Measurements from ENCODE around the gene DCXR. TPM values are rescaled to one million over a fixed set of nuclear protein-coding genes. Genes with fewer than 3 reads are reported as not detected.
A peak's percentile ranks its signal among the peaks of the same experiment; 100 is the strongest.

The DCXR gene
- total and polyA plus RNA-seq, 2 experiments from 2014 or later = 86.9 to 137 TPM

DNA sequence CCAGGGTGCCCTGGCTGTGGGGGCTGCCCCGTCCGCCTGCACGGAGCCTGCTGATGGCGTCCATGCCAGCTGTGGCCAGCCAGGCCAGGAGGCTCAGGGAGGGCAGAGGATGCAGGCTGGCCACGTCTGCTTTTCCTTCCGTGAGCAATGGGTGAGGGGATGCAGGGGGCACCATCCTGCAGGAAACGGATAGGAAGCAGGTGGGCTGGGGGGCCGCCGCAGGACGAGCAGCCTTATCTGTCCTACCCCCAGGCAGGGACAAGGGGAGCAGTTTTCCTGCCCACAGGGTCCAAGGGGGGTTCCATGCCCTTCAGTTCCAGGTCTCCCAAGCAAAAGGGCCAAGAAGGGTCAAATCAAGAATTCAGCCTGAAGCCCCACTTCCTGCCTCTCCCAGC, 21.4 kb upstream of the DCXR start:
- no peaks in the 10 kb centered on the region for H4K20me1 ChIP-seq (replicated peaks; ENCODE audit: insufficient read depth)
- TF ChIP-seq STAT1 (IDR thresholded peaks at IDR 0.05; ENCODE audit: unreplicated experiment) = no peak
- TF ChIP-seq POLR2AphosphoS5 (IDR thresholded peaks at IDR 0.05; ENCODE audit: low read depth) = no peak
- no peak for TF ChIP-seq JUNB (IDR thresholded peaks at IDR 0.05; ENCODE audit: unreplicated experiment)
- no peak overlapping the region for H3K4me2 ChIP-seq
- no peak overlapping the region for H3K4me3 ChIP-seq
- ATAC-seq = no peak
- H3K4me3 Mint-ChIP-seq = no peak overlapping the region
- no peaks in the 10 kb centered on the region for H3K27me3 ChIP-seq (ENCODE audit: insufficient read depth)
- H3K9me3 Mint-ChIP-seq = no peaks in the 10 kb centered on the region
- no peaks in the 10 kb centered on the region for H3K79me2 ChIP-seq (replicated peaks; ENCODE audit: insufficient read depth)
- peaks cover 3% of the 10 kb centered on the region; the same call in 1 of the 2 replicates for H3F3A ChIP-seq (replicated peaks; ENCODE audit: low read depth)
- no peaks in the 10 kb centered on the region for H3K9me2 ChIP-seq (ENCODE audit: insufficient read depth)
- H2AFZ ChIP-seq = no peak overlapping the region
- peaks cover 10% of the 10 kb centered on the region for H3K27me3 Mint-ChIP-seq (ENCODE audit: insufficient read depth, low read depth, poor library complexity)
- H3K4me1 Mint-ChIP-seq = no peaks in the 10 kb centered on the region
- no peak overlapping the region for H3K27ac Mint-ChIP-seq
- H3K4me1 ChIP-seq (ENCODE audit: insufficient read depth) = no peaks in the 10 kb centered on the region
- no peak for DNase-seq (ENCODE audit: low spot score)
- H3K36me3 Mint-ChIP-seq (ENCODE audit: low read depth) = peaks cover 22% of the 10 kb centered on the region
- no peak overlapping the region; the same call in 1 of the 2 replicates for H3K27ac ChIP-seq (ENCODE audit: low read depth)
- H3K36me3 ChIP-seq (ENCODE audit: insufficient read depth) = peaks cover 4% of the 10 kb centered on the region; the same call in 1 of the 2 replicates

DNA sequence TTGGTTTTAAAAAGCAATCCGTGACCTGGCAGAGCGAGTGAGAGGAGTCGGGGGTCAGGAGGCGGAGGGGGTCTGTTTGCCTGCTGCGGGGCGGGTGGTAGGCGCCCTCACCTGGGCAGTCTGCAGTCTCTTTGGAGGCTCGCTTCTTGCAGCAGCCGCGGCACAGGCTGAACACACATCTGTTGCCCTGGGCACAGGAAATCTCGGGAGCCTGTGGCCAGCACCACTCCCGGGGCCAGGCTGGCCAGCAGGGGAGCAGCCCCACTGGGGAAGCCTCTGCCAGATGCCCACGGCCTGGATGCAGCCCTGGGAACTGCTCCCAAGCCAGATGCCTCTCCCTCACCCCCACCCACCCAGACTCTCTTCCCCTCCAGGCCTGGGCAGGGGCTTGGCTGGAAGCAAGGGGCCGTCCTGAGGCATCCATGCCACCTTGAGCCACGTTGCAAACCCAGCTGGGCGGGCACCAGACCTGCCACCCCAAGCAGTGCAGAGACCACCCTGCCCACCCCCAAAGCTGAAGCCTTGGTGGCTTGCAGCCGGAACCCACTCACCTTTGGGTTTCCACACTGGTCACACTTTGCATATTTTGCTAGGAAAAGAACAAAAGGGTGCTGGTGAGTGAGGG, 20.8 kb upstream of the DCXR start:
- Histone ChIP-seq H3K36me3 (ENCODE audit: insufficient read depth) (peaks cover 4% of the 10 kb centered on the region; the same call in 1 of the 2 replicates), H3F3A (replicated peaks; ENCODE audit: low read depth) (peaks cover 6% of the 10 kb centered on the region; the same call in 1 of the 2 replicates), H3K27ac (ENCODE audit: low read depth) (no peak overlapping the region; the same call in 1 of the 2 replicates), H3K9me2 (ENCODE audit: insufficient read depth) (no peaks in the 10 kb centered on the region), H3K27me3 (ENCODE audit: insufficient read depth) (no peaks in the 10 kb centered on the region), H3K4me1 (ENCODE audit: insufficient read depth) (no peaks in the 10 kb centered on the region), H4K20me1 (replicated peaks; ENCODE audit: insufficient read depth) (no peaks in the 10 kb centered on the region), H3K4me2 (no peak overlapping the region), H2AFZ (no peak overlapping the region), H3K4me3 (no peak overlapping the region), H3K79me2 (replicated peaks; ENCODE audit: insufficient read depth) (no peaks in the 10 kb centered on the region)
- DNase-seq (ENCODE audit: low spot score) (peak; percentile 6), ATAC-seq (peak; percentile 24)
- Mint-ChIP-seq H3K9me3 (no peaks in the 10 kb centered on the region), H3K36me3 (ENCODE audit: low read depth) (peaks cover 22% of the 10 kb centered on the region), H3K27me3 (ENCODE audit: insufficient read depth, low read depth, poor library complexity) (peaks cover 14% of the 10 kb centered on the region), H3K27ac (no peak overlapping the region), H3K4me1 (no peaks in the 10 kb centered on the region), H3K4me3 (no peak overlapping the region)
- TF ChIP-seq, protein P1, sequence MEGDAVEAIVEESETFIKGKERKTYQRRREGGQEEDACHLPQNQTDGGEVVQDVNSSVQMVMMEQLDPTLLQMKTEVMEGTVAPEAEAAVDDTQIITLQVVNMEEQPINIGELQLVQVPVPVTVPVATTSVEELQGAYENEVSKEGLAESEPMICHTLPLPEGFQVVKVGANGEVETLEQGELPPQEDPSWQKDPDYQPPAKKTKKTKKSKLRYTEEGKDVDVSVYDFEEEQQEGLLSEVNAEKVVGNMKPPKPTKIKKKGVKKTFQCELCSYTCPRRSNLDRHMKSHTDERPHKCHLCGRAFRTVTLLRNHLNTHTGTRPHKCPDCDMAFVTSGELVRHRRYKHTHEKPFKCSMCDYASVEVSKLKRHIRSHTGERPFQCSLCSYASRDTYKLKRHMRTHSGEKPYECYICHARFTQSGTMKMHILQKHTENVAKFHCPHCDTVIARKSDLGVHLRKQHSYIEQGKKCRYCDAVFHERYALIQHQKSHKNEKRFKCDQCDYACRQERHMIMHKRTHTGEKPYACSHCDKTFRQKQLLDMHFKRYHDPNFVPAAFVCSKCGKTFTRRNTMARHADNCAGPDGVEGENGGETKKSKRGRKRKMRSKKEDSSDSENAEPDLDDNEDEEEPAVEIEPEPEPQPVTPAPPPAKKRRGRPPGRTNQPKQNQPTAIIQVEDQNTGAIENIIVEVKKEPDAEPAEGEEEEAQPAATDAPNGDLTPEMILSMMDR (conservative IDR thresholded peaks at IDR 0.05; ENCODE audit: low read depth in 2 of 2) = peak in 1 of 2 experiments; percentile 40; a peak in 1 of 4 replicates
- TF ChIP-seq JUNB (IDR thresholded peaks at IDR 0.05; ENCODE audit: unreplicated experiment) = no peak

DNA sequence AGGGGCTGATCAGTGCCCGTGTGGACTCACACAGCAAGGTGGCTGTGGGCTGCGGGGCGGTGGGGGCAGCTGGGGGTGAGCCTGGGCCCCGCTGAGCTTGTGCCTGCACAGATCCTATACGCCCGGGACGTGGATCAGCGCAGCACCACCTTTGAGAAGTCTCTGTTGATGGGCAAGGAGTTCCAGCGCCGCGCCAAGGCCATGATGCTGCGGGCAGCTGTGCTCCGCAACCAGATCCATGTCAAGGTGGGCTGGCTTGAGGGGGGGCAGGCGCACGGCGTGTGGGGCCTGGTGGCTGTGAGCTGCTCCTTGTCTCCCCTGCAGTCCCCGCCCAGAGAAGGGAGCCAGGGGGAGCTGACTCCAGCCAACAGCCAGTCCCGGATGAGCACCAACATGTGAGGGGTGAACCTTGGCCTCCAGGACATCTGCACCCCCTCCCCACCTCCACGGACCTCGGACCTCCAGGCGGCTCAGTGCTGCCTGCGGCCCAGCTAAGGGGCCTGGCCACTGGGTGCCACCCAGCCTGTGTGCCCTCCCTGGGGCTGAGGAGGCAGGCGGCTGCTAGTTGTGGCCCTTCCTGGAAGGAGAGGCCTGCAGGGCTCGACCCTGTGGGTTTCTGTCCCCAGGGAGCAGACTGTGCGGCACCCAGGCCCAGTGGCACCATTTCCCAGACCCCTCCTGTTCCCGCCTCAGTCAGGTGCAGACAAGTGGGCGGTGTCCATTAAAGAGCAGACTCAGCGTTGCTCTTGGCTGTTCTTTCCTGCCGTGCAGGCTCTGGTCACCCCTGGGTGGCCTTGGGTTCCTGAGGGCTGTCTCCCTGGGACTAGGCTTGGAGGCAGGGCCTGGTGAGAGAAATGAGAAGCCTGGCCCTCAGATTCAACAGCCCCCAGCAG, 19.5 kb upstream of the DCXR start:
- Histone ChIP-seq H4K20me1 (replicated peaks; ENCODE audit: insufficient read depth) (peaks cover 8% of the 10 kb centered on the region; the same call in 1 of the 2 replicates), H3F3A (replicated peaks; ENCODE audit: low read depth) (peaks cover 9% of the 10 kb centered on the region; the same call in 1 of the 2 replicates), H3K36me3 (ENCODE audit: insufficient read depth) (peaks cover 4% of the 10 kb centered on the region; the same call in 1 of the 2 replicates), H3K4me2 (no peak overlapping the region), H3K4me3 (no peak overlapping the region), H2AFZ (no peak overlapping the region), H3K79me2 (replicated peaks; ENCODE audit: insufficient read depth) (peaks cover 9% of the 10 kb centered on the region; the same call in 1 of the 2 replicates), H3K9me2 (ENCODE audit: insufficient read depth) (no peaks in the 10 kb centered on the region), H3K27ac (ENCODE audit: low read depth) (no peak overlapping the region), H3K4me1 (ENCODE audit: insufficient read depth) (no peaks in the 10 kb centered on the region), H3K27me3 (ENCODE audit: insufficient read depth) (no peaks in the 10 kb centered on the region)
- DNase-seq (ENCODE audit: low spot score) (no peak), ATAC-seq (no peak)
- Mint-ChIP-seq H3K27ac (no peak overlapping the region), H3K36me3 (ENCODE audit: low read depth) (peaks cover 22% of the 10 kb centered on the region), H3K27me3 (ENCODE audit: insufficient read depth, low read depth, poor library complexity) (peaks cover 18% of the 10 kb centered on the region), H3K4me3 (no peak overlapping the region), H3K9me3 (no peaks in the 10 kb centered on the region), H3K4me1 (no peaks in the 10 kb centered on the region; the same call in 2 of the 3 replicates)
- TF ChIP-seq, protein P1 (conservative IDR thresholded peaks at IDR 0.05; ENCODE audit: low read depth in 2 of 2) = no peak
- TF ChIP-seq, protein P2, sequence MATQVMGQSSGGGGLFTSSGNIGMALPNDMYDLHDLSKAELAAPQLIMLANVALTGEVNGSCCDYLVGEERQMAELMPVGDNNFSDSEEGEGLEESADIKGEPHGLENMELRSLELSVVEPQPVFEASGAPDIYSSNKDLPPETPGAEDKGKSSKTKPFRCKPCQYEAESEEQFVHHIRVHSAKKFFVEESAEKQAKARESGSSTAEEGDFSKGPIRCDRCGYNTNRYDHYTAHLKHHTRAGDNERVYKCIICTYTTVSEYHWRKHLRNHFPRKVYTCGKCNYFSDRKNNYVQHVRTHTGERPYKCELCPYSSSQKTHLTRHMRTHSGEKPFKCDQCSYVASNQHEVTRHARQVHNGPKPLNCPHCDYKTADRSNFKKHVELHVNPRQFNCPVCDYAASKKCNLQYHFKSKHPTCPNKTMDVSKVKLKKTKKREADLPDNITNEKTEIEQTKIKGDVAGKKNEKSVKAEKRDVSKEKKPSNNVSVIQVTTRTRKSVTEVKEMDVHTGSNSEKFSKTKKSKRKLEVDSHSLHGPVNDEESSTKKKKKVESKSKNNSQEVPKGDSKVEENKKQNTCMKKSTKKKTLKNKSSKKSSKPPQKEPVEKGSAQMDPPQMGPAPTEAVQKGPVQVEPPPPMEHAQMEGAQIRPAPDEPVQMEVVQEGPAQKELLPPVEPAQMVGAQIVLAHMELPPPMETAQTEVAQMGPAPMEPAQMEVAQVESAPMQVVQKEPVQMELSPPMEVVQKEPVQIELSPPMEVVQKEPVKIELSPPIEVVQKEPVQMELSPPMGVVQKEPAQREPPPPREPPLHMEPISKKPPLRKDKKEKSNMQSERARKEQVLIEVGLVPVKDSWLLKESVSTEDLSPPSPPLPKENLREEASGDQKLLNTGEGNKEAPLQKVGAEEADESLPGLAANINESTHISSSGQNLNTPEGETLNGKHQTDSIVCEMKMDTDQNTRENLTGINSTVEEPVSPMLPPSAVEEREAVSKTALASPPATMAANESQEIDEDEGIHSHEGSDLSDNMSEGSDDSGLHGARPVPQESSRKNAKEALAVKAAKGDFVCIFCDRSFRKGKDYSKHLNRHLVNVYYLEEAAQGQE (IDR thresholded peaks at IDR 0.05; ENCODE audit: unreplicated experiment) = no peak

Data from GM23338 (cell line).